ENCODE data around the gene LRRFIP1. TPM values are rescaled to one million over a fixed set of nuclear protein-coding genes. Genes with fewer than 3 reads are reported as not detected.

Gene LRRFIP1
- total RNA-seq, 2 experiments from 2014 or later = 187 to 196 TPM

GRCh38 chr2:237819231-237819630 is 191.8 kb downstream of the LRRFIP1 start:
- Mint-ChIP-seq H3K4me3 (no peak overlapping the region), H3K4me1 (peaks cover 8% of the 10 kb centered on the region), H3K36me3 (ENCODE audit: low read depth) (no peaks in the 10 kb centered on the region), H3K9me3 (no peaks in the 10 kb centered on the region), H3K27ac (no peak overlapping the region), H3K27me3 (no peaks in the 10 kb centered on the region)
- no peak for DNase-seq
- CTCF ChIA-PET = no interaction called here
- POLR2A ChIA-PET = no interaction called here

DNA sequence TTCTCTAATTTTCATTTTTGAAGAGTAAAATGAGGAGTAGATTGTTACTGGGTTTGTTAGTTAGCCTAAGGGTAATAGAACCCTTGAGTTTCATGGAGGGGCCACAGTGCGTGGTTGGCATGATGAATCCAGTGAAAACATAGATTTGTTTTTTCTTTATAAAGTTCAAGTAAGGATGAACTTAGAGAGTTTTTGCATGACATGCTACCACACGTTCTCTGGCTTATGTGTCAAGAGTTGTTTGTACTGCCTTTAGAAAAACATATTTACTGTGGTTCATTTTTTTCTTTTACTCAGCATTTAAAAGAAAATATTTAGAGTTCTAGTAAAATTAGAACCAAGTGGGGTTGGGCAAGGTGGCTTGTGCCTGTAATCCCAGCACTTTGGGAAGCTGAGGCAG is 193.0 kb downstream of the LRRFIP1 start:
- ChIA-PET CTCF (interaction anchor here (0.6 kb wide), 1 partner anchor 403 kb away, joined by 3 read pairs; no protein-coding TSS in a partner anchor), POLR2A (interaction anchor here (0.7 kb wide), 1 partner anchor 1264 kb away, joined by 4 read pairs; no protein-coding TSS in a partner anchor)
- H3K27ac Mint-ChIP-seq = no peak overlapping the region
- DNase-seq = no peak
- H3K27me3 Mint-ChIP-seq = no peaks in the 10 kb centered on the region
- peaks cover 8% of the 10 kb centered on the region for H3K4me1 Mint-ChIP-seq
- H3K4me3 Mint-ChIP-seq = no peak overlapping the region
- H3K9me3 Mint-ChIP-seq = no peaks in the 10 kb centered on the region
- no peaks in the 10 kb centered on the region for H3K36me3 Mint-ChIP-seq (ENCODE audit: low read depth)

DNA sequence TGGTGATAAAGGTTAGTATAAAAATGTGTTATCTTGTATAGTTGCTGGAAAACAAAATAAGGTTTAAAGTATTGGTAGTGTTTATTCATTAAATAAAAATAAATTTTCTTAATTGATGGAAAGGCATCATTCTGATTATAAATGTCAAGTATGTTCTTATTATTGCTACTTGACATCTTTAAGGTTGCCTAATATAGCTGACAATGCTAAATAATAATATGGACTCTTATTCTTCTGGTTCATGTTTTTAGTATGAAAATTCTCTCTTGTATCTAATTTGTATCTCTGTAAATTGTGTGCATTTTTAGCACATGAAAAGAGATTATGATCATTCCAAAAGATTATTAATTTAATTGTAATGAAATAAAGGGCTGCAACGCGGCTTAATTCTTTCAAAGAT is 196.2 kb downstream of the LRRFIP1 start:
- CTCF ChIA-PET = no interaction called here
- H3K27me3 Mint-ChIP-seq = no peaks in the 10 kb centered on the region
- DNase-seq = no peak
- no peak overlapping the region for H3K4me3 Mint-ChIP-seq
- peaks cover 3% of the 10 kb centered on the region for H3K4me1 Mint-ChIP-seq
- POLR2A ChIA-PET = no interaction called here
- H3K9me3 Mint-ChIP-seq = no peaks in the 10 kb centered on the region
- H3K36me3 Mint-ChIP-seq (ENCODE audit: low read depth) = no peaks in the 10 kb centered on the region
- H3K27ac Mint-ChIP-seq = no peak overlapping the region

DNA sequence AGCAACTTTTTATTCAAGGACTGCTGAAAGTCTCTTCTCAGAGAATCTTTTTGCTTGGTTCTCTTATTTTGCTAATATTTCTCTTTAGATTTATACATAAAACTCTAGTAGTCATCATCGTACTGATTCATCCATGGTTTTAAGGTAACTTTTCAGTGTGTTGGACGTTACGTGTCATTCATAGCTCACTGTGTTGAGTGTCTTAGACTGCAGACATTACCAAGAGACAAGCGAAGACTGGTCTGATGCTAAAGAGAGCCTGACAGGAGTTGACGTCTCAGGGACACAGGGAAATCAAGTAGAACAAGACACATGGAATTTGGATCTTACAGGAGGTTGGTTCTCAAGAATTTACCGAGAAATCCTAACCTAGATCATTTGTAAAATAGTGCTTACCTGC is 196.7 kb downstream of the LRRFIP1 start:
- H3K27me3 Mint-ChIP-seq = no peaks in the 10 kb centered on the region
- H3K4me1 Mint-ChIP-seq = peaks cover 2% of the 10 kb centered on the region
- no peak overlapping the region for H3K4me3 Mint-ChIP-seq
- CTCF ChIA-PET = interaction anchor here (1.0 kb wide), 1 partner anchor 8 kb away, joined by 3 read pairs; no protein-coding TSS in a partner anchor
- DNase-seq = no peak
- no peaks in the 10 kb centered on the region for H3K36me3 Mint-ChIP-seq (ENCODE audit: low read depth)
- no peaks in the 10 kb centered on the region for H3K9me3 Mint-ChIP-seq
- POLR2A ChIA-PET = no interaction called here
- no peak overlapping the region for H3K27ac Mint-ChIP-seq

DNA sequence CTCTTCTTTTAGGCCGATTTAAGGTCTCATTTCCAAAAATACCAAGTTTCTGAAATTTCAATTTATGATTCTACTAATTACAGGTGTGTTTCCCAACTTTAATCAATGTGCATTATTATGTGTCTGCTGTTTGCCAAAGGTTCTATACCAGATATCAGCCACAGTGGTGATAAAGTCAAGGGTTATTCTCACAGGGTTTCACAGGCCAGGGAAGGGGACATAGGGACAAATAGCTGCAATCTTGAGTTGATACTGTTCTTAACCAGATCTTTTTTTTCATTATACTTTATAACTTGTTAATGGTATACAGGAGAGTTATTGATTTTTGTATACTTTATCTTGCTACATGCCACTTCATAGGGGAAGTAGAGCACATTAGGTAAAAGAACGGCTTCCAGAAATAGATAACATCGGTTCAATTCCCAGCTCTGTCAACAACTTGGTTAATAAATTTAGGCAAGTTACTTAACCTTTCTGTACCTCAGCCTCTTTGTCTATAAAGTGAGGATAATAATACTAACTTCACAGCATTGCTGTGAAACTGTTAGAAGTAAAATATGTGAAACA is 200.1 kb downstream of the LRRFIP1 start:
- Mint-ChIP-seq H3K4me3 (no peak overlapping the region), H3K27ac (no peak overlapping the region), H3K4me1 (no peaks in the 10 kb centered on the region), H3K36me3 (ENCODE audit: low read depth) (no peaks in the 10 kb centered on the region), H3K9me3 (no peaks in the 10 kb centered on the region), H3K27me3 (no peaks in the 10 kb centered on the region)
- no peak for DNase-seq
- CTCF ChIA-PET = interaction anchor here (0.6 to 1.4 kb wide), 3 partner anchors 31 to 1859 kb away, joined by 3 to 4 read pairs (median 3); no protein-coding TSS in a partner anchor
- POLR2A ChIA-PET = interaction anchor here (0.6 kb wide), 1 partner anchor 74 kb away, joined by 3 read pairs; no protein-coding TSS in a partner anchor

Other genes with a start within 250 kb of the LRRFIP1 start
- gene COL6A3, start 213.4 kb upstream of the LRRFIP1 start, total RNA-seq = under 1 TPM; 0.87 to 0.92 TPM
- not detected for gene MLPH, start 140.3 kb upstream of the LRRFIP1 start, total RNA-seq
- not detected for gene PRLH, start 61.0 kb upstream of the LRRFIP1 start, total RNA-seq
- gene RAB17, start 36.9 kb upstream of the LRRFIP1 start, total RNA-seq = not detected
- 1 to 10 TPM; 1.3 to 1.4 TPM for gene RBM44, start 171.2 kb downstream of the LRRFIP1 start, total RNA-seq
- 1 to 10 TPM; 4.9 TPM for gene RAMP1, start 232.0 kb downstream of the LRRFIP1 start, total RNA-seq

Data from activated CD4-positive, alpha-beta T cell treated with anti-CD3 and anti-CD28 coated beads, Interleukin-2, amount 10 ng/mL, durations not matched to agents 7 days and 5 days (primary cell).